GM04503 (cell line): ENCODE measurements around the gene MNX1.

ENCODE experiments used
- DNase-seq: peaks from one replicate; pipeline ENCODE4 v3.0.0-alpha.2; 2012; ENCODE audit warnings: low read depth

Gene MNX1

DNA sequence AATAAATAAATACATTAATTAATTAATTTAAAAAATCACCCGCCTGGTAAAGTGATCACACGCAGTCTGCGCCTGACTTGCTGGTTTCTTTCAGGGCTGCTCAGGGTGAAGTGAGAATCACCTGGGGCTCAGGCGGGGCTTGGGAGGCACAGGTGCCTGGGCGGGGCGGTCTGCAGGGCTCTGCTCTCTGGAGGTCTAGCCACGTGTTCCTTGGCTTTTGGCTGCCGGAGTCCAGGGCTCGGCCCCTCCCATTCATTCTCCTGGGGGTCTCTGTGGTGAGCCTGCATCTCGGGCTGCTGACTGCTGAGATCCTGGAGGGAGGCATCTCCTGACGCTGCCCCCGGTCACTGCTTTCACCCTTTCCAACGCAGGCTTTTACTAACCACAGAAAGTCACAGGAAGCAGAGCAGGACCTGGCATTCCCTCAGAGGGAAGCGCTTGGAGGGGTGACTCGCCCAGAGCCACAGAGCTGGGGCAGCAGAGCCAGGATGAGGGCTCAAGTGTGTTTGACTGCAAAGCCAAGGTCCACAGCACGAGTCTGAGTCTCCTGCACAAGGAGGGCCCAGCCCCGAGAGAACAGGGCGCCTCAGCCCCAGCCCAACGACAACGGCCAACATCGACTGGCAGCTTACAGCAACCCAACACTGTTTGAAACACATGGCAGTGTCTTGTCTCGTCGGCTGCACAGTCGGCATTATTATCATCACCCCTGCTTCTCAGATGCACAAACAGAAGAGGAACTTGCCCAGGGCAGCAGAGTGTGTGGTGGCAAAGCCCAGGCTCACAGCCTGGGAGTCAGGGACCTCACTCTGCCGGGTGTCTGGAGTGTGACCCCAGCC, 22.4 kb upstream of the MNX1 start:
- no peak for DNase-seq

DNA sequence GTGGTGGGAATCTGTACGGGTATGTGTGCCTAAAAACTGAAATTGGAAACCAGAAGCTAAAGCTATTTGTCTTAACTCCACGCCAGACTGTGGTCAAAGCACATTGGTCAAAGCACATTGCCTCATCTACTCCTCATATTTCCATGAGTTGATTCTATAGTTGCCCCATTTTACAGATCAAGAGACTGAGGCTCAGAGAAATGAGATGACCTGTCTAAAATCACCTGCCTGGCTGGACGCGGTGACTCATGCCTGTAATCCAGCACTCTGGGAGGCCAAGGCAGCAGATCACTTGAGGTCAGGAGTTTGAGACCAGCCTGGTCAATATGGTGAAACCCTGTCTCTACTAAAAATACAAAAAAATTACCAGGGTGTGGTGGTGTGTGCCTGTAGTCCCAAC, 21.7 kb upstream of the MNX1 start:
- no peak for DNase-seq

DNA sequence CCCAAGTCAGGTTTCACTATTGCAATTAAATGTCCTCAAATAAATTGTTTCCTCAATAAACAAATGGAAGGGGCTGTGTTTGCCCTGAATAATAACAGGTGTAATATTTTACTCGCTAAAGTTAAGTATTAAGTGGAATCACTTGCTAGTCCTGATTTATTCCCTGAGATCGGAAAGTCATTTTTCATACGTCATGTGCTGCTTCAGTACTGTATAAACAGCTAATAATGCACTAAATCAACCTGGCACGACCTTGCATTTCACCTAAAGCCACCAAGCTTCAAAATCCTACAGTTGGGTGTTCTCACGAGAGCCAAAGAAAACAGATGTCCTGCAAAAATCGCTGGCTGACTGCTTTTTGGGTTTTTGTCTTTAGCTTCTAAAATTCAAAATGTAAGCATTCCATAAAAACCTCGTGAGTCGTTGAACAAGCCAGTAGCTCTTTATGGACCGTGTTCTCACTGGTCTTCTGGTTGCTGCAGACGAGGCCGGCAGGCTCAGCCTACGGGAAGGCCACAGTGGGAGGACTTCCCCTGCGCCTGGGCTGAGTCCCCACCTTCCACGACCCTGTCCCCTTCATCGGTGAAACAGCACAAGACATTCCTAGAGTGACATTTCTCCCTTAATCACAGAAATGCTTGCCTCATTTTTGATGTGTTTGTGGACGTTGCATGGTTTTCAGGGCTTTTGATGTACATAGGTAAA, 17.9 kb upstream of the MNX1 start:
- no peak for DNase-seq

DNA sequence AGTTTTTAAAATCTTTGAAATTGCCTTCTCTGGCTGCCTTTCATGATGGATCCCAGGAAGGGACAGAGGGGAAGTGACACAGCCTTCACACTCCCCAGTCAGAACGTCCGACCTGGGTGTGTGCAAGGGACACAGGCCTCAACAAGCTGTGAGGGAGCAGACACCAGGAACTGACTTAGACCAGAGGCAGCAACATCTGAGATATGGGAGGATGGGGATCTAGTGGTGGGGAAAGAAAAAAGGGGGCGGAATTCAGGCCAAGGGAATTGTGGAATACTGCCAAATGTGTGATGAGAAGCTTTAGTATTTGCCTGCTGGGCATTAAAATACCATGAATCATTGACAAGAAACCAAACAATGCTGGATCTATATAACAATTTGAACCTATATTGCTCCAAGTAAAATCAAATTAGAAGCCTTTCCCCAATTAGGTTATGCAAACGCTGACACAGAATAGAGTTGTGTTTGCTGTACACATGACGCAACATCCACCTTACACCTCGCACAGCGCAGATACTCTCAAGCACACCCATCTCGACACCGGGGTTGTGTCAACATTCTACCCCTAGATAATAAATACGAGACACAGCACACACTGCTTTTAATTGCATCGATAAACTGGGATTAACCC, 17.2 kb upstream of the MNX1 start:
- DNase-seq = no peak

DNA sequence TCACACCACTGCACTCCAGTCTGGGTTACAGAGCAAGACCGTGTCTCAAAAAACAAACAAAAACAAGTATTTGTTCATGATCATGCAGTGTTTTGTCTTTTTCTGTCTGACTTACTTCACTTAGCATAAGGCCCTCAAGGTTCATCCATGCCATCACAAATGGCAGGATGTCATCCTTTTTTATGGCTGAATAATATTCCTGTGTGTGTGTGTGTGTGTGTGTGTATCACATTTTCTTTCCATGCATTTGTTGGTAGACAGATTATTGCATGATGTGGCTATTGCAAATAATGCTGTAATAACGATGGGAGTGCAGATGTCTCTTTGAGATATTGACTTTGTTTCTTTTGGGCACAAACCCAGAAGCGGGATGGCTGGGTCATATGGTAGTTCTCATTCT, 14.3 kb upstream of the MNX1 start:
- DNase-seq = no peak

DNA sequence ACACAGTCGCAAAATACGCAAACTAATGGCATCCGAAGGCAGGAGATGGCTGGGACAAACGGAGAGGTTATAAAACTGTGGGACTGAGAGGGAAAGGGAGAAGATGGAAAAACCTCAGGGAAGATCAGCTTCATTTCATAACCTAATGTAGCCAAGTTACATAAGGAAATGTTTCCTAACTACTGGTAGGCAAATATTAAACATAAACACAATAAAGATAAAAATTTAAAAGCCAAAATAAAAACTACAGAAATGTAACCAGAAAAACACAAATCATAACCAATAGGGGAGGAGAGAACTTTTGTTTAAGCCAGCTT, 13.1 kb upstream of the MNX1 start:
- no peak for DNase-seq

DNA sequence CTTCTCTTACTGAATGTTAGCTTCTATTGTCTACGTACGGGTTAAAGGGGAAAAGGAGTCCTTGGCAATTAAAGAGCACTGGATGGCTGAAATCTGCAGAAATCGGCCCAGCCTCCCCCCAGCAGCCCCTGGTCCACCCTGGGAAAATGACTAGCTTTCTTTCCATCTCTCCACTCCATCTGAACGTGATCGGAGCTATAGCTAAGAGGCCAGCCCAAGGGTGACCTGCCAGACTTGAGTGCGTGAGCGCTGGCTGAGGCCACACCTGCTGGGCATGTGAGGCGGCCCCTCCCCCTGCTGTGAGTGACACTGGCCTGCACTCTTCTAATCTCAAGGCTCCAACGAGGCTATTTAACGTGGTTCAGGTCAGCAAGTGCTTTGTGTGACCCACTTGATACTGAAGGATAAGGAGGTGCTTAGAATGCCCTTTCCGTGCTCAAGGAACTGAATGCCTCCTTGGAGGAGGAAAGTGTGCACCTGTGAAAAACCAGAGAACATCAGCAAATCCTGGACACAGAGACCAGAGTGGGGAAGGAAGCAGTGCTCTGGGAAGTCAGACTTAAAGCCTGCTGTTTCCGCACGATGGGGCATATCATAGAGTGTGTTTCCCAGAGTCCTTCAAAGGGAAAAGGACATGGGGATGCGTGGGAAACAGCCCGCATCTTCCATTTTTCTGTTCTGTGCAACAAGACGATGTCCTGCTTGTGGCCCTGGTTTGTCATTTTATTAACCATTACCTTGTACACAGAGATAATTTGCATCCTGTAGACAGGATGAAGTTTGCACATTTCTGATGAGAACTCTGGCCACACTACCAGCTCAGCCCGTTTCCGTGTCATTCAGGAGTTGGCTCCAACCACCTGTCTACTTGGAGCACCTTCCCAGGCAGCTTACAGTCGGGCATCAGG, 12.5 kb upstream of the MNX1 start:
- no peak for DNase-seq

DNA sequence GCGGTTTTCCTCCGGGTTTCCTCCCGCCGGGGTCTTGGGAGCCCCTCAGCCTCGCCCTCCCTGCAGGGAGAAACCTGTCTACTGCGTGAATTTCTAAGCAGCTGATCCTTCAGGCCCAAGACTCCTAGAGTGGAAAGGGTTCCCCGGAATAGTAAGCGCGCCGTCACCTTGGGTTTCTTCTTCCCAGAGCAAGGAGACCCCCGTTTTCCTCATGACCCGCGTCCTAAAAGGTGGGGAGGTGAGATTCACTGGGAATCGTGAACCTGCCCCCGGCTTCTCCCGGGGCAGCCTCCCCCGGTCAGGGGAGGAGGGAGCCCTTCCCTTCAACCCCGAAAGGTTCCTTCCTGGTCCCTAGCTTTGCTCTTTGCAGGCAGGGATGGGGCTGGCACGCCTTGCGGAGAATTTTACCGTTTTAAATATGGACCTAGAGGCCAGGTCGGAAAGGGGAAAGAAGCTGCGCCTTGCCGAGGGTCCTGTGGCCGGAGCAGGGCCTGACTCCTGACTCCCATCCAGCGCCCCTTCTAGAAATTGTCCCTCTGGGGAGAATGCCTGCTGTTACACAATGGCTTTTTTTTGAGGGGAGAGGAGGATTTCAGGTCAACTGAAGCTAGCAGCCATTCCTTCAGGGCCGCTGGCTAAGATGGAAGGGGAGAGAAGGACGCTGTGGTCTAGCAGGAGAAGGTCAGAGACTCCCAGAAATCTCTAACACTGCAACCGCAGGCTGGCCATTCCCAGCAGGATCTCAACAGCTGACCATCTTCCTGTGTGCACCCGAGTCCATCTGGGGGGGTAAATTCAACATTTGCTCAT, 11.6 kb upstream of the MNX1 start:
- DNase-seq = no peak

DNA sequence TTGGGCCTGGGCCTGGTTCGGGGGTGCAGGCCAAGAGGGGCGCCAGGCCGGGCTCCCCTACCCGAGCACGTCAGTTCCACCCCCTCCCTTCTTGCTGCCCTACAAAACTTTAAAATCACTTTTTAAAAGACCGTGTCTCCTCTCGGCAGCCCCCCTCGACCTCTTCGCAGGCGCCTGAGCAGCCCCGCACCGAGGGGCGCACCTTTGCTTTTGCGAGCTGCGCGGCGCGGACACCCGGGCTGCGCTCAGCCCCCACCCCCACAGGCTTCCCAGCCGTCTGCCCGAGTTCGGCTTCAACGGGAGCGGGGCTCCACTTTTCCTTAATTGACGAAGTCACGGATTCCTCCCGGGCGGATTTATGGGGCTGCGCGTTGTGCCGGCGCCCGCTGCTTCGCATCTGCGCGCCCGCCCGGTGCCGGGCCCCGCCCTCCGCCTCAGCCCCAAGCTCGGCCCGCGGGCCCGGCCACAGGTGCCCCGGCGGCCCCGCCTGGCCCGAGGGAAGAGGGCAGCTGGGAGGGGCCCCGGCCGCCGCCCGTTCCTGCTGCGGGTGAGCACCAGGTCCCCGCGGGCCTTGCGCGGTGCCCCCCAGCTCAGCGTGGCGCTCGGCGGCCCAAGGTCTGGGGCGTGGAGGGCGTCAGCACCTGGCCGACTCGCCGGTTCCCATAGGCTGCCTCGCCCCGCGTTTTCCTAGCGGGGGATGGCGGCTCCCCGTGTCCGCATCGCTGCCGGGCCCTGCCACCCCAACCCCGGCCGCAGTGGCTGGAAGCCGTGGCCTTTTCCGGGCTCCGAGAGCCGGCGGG, 10.8 kb upstream of the MNX1 start:
- DNase-seq = no peak

DNA sequence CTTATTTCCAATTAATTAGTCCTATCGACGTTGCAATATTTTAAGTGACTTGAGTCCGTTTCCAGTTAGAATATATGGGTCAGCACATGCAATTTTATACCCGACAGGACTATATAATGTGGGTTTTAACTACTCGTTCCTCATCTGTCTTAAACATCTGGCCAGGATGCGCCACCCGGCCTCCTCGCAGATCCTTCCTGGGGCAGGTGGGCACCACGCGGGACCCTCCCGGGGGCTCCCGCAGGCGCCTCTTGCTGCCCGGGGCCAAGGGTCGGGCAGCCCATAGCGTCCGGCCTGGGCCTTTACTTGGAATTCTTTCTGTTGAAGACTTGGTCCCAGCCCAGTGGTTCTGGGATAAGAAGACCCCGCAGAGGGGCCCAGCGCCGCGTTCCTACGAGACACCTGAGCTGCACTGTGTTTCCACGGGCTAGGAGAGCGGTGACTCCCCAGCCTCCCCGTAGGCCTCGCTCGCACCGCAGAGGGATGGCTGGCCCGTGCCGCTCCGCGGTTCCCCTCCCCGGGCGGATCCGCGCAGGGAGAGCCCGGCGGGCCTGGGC, 10.1 kb upstream of the MNX1 start:
- DNase-seq = no peak

DNA sequence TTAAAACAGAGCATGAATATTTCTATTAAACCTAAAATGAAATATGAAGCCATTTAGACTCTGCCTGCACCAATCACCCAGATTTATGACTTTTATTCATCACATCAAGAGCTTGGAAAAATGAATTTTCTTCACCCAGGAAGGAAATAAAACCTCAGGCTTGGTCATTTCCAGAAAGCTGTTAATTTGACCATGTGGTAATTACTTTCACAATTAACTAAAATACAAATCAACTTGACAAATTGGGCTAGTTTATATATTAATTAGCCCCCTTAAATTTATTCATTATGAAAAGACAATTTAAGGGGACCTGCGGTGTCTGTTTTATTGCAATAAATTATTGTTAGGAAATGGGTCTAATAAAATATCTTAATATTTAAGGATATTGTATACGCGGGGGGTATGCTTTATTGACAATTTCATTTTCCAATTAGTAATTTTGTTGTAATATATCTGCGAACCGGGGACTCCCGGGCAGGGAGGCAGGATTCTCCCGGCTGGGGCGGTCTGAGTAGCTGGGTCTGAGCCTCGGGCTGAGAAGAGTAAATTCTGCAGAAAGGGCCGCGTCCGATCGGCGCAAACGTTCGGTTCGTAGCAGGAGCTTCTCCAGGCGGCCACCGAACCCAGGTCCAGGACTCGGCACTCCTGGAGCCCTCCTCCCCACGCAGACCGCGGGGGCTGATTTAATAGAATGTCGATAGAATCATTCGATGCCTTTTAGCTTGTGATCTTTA, 9.4 kb upstream of the MNX1 start:
- DNase-seq = no peak

DNA sequence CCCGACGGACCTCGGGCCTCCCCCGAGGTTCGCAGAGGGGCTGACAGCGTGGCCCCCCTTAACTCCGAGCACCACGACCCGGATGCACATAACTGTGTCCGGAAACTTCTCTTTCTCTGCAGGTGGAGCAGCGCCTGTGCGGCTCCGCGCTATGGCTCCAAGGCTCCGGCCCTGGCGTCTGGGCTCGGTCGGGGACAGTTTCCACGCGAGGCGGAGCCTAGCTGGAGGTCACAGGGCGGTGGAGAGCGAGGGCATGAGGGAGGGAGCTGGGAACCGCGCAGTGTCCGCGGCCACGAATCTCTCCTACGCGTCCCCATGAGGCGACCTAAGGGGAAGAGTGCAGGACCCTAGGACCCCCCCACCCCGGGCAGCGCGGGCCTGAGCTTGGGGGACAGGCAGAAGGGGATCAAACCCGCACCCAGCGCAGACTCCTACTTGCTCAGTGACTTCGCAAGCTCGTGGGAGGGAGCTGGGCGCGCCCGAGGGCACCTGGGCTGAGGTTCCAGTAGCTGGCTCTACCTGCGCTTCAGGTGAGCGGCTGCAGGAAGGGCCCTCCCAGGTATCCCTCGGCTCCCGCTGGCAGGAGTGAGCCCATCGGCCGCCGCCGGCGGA, 8.6 kb upstream of the MNX1 start:
- DNase-seq = no peak

DNA sequence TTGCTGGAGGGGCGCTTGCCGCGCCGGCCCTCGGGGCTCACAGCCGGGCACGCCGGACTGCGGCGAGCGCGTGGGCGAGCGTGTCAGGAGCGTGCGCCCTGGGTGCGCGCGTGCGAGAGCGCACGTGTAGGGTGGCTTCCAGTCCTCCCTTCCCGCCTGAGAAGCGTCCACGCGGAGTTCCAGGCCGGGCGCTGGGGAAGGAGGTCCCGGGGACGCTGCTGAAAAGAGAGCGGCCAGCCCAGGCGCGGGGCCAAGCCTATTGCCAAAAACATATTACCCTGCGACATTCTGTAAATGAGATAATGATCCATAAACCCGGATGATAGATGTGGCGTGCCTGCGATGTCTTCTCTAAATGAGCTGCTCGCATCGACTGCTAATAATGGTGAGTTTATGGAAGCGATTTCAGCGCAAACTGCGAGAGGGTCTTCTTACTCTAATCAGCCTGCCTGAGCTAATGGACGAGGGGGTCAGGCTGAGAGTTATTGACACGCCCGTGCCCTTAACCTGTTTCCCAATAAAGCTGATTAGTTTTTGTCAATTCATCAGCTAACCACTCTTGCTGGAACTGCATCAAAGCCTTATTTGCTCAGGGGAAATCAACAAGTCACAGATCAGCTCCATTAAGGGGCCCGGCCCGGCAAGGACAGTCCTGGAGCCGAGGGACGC, 8.0 kb upstream of the MNX1 start:
- no peak for DNase-seq

DNA sequence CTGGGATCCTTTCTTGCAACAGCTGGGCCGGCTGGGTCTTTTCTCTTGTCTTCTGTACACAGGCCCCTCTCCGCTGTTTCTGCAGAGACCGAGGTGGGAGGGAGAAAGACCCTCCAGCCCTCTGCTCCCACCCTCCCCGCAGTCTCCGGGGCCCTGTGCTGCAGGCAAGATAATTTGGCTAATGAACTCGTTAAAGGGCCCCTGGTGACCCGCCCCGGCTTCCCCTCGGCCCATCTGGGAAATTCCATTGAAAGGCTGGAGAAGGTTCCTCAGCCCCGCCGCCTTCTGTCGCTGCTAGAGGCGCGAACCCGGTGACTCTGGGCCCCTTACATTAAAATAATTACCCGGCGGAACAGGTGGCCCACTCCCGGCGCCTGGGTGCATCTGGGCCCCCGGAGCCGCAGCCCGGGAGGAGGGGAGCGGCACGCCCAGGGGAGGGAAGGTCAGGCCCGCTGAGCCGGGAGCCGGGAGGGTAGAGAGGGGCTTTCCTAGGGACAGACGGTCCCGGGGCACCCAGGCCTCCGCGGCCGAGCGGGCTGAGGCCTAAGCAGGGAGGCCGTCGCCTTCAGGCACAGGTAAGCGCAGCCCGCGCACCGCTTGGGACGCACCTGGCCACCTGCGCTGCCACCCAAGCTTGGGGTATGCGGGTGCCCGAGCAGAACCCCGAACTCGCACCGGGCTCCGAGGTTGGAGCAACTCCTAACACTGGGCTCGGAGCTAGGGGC, 7.3 kb upstream of the MNX1 start:
- DNase-seq = no peak

DNA sequence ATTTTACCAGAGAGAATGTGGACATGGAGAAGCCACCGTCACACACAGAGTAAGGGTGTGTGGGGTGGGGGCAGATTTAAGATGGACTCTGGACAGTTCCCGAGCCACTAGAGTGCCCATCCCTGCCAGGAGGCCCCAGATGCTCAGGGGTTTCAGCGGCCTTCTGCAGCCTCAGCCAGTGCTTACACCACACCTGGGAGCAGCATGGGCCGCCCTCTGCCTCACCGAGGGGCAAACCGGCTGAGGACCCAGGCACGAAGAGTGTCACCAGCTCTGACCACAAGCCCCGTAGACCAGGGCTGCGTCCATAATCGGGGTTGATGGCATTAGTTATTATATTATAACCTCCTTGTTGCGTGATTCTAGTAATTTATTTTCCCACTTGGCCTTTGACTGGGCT, 6.7 kb upstream of the MNX1 start:
- no peak for DNase-seq

DNA sequence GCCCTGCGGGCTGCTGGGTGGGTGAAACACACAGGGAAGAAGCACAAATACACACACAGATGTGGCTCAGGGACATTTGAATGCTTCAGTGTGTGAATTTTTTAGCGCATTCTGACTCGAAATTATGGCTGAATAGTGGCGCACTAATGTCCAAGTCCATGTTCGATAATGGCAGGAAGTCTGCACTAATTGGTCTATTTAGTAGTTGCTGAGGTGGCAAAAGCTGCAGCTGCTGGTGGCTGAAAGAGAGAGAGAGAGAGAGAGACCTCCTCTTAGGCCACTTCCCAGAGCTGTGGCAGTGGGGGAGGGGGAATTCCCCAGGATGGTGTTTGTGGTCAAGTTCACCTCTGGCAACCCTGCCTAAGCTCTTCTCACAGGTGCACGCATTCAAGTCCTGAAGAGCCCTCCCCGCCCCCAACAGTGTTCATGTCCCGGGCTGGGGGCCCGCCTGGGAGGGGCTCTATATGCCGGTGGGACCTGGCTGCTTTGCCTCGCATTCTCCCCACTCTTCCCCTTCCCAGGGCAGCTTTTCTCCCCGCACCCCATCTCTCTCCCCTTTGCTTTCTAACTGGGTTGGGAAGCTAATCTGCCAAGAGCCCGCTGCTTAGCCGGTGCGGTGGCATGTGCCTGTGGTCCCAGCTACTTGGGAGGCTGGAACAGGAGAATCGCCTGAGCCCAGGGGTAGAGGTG, 6.0 kb upstream of the MNX1 start:
- no peak for DNase-seq

DNA sequence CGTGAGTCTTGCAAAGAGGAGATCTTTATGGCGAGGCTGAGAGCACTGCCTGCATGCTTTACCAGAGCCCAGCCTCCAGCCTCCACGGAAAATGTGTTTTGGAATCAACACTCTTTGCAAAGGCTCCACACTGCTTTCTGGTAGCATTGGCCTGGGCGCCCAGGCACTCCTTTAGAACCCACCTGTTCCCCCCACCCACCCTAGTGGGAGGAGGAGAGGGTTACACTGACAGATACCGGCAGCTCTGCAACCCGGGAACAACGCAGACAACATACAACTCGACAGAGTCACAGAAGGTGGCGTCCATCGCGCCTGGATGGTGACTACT, 5.5 kb upstream of the MNX1 start:
- DNase-seq = no peak
